Thyroid gland (tissue), 4 donors: ENCODE results near the gene TMC6.

Experiments used
- POLR2A ChIP-seq, 2 donors: fragments of 450-650 bp; IDR thresholded peaks; one replicate each; pipeline ENCODE4 v1.6.1; 2017; ENCODE audit warnings: antibody characterized with exemption in 2 of 2, mild to moderate bottlenecking in 2 of 2, moderate library complexity in 1 of 2
- TF ChIP-seq, protein P1 (sequence below), 6 experiments: fragments of 200-600 bp in 3 of 6; fragments of 450-650 bp in 3 of 6; sonication (generic) in 3 of 6; IDR thresholded peaks; one replicate each; pipeline ENCODE4 v1.5.1; 2016 to 2019; ENCODE audit warnings: antibody characterized with exemption in 6 of 6, mild to moderate bottlenecking in 2 of 6, inconsistent platforms in 1 of 6, moderate library complexity in 1 of 6

DNA sequence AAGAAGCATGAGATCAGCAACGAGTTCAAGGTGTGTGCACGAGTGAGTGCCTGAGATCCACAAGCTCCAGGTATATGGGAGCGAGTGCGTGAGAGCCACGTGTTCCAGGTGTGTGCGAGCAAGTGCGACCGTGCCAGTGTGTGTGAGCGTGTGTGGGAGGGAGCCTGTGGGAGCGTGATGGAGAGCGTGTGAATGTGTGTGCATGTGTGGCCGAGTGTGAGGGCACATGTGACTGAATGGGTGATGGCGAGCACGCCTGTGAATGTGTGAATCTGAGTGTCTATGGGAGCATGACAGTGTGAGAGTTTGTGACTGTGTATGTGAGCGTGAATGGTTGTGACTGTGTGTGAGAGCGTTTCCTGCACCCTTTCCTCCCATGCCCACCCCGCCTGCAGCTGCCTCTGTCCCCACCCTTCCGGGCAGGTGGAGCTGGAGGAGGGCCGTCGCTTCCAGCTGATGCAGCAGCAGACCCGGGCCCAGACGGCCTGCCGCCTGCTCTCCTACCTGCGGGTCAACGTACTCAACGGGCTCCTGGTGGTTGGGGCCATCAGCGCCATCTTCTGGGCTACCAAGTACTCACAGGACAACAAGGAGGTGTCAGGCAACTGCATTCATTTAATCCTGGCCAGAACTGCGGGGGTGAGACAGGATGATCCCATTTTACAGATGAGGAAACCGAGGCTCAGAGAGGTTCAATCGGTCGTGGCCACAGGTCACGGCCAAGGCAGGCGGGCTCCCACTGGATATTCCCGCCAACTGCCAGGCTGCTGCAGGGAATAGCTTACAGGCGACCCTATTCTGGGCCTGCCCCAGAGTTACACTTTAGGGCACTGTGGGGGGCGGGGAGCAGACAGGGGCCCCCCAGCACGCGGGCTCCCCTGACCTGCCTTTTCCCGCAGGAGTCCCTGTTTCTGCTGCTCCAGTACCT, 5.7 kb upstream of the TMC6 start:
- TF ChIP-seq, protein P1, sequence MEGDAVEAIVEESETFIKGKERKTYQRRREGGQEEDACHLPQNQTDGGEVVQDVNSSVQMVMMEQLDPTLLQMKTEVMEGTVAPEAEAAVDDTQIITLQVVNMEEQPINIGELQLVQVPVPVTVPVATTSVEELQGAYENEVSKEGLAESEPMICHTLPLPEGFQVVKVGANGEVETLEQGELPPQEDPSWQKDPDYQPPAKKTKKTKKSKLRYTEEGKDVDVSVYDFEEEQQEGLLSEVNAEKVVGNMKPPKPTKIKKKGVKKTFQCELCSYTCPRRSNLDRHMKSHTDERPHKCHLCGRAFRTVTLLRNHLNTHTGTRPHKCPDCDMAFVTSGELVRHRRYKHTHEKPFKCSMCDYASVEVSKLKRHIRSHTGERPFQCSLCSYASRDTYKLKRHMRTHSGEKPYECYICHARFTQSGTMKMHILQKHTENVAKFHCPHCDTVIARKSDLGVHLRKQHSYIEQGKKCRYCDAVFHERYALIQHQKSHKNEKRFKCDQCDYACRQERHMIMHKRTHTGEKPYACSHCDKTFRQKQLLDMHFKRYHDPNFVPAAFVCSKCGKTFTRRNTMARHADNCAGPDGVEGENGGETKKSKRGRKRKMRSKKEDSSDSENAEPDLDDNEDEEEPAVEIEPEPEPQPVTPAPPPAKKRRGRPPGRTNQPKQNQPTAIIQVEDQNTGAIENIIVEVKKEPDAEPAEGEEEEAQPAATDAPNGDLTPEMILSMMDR (IDR thresholded peaks at IDR 0.05): peak in 3 of 6 experiments; percentile 27 to 36 (median 31)
- no peak for TF ChIP-seq POLR2A (IDR thresholded peaks at IDR 0.05)
